GM20000 (cell line): ENCODE data around the gene TRIM23.

Experiments used
- DNase-seq: peaks from one replicate; pipeline ENCODE4 v3.0.0; 2012; ENCODE audit warnings: low spot score
- TF ChIP-seq, protein P1 (sequence below): IDR thresholded peaks from 2 replicates; pipeline ENCODE4 v1.5.1; 2012; ENCODE audit warnings: mild to moderate bottlenecking, control low read depth; ENCODE audit errors: extremely low read depth, missing control alignments

TRIM23 gene

DNA sequence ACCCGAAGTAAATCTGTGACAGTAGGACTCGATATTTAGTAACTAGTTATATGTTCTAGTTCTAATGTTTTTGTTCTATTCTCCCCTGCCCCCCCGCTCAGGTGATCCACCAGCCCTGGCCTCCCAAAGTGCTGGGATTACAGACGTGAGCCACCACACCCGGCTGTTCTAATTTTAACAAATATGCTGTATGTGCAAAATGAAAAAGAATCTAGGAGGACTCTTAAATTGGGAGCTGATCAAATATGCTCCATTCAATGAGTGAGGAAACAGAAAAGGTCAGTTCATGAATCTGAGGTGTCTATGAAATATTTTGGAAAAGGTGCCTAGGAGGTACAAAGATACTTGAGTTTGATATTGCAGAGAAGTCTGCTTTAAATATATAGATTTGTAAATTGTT lies 78.0 kb downstream of the TRIM23 start:
- TF ChIP-seq, protein P1, sequence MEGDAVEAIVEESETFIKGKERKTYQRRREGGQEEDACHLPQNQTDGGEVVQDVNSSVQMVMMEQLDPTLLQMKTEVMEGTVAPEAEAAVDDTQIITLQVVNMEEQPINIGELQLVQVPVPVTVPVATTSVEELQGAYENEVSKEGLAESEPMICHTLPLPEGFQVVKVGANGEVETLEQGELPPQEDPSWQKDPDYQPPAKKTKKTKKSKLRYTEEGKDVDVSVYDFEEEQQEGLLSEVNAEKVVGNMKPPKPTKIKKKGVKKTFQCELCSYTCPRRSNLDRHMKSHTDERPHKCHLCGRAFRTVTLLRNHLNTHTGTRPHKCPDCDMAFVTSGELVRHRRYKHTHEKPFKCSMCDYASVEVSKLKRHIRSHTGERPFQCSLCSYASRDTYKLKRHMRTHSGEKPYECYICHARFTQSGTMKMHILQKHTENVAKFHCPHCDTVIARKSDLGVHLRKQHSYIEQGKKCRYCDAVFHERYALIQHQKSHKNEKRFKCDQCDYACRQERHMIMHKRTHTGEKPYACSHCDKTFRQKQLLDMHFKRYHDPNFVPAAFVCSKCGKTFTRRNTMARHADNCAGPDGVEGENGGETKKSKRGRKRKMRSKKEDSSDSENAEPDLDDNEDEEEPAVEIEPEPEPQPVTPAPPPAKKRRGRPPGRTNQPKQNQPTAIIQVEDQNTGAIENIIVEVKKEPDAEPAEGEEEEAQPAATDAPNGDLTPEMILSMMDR = no peak
- DNase-seq = no peak

DNA sequence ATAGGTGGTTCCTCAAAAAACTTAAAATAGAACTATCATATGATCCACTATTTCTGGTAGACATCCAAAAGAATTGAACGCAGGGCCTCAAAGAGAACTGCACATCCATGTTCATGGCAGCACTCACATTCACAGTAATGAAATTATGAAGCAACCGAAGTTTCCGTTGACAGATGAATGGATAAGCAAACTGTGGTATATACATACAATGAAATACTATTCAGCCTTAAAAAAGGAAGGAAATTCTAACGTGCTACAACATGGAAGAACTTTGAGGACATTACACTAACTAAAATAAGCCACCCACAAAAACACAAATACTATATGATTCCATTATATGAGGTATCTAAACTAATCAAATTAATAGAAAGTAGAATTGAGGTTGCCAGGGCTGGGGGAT lies 79.7 kb downstream of the TRIM23 start:
- TF ChIP-seq, protein P1 = no peak
- DNase-seq = no peak

DNA sequence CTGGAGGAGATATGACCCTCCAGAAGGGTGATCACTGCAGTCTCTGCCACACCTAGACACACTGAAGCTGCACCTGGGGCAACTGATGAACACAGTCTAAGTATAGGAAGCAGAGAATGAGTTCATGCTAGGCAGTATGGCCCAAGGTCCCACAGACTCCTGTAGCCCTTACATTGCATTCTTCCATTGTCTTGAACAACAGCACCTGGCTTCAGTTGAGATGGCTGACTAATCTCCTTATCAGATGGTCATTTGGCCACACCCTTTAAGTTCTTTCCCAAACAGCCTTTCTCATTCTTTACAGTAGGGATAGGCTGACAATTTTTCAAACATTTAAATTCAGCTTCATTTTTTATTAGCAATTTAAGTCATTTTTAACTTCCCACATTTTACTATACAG lies 84.3 kb downstream of the TRIM23 start:
- TF ChIP-seq, protein P1 = no peak
- DNase-seq = no peak
